Superior temporal gyrus (tissue), 1 donor: ENCODE results near the gene S1PR5.
A peak's percentile ranks its signal among the peaks of the same experiment; 100 is the strongest.
"Not testable (repeated sequence)": the region's sequence is repeated elsewhere in the genome, so short reads cannot be mapped to it uniquely, and the experiment has no call there.

Experiments used
- DNase-seq: peaks from one replicate; pipeline ENCODE4 v3.0.0-alpha.2; 2016; ENCODE audit errors: extremely low spot score

S1PR5 gene, protein sequence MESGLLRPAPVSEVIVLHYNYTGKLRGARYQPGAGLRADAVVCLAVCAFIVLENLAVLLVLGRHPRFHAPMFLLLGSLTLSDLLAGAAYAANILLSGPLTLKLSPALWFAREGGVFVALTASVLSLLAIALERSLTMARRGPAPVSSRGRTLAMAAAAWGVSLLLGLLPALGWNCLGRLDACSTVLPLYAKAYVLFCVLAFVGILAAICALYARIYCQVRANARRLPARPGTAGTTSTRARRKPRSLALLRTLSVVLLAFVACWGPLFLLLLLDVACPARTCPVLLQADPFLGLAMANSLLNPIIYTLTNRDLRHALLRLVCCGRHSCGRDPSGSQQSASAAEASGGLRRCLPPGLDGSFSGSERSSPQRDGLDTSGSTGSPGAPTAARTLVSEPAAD

DNA sequence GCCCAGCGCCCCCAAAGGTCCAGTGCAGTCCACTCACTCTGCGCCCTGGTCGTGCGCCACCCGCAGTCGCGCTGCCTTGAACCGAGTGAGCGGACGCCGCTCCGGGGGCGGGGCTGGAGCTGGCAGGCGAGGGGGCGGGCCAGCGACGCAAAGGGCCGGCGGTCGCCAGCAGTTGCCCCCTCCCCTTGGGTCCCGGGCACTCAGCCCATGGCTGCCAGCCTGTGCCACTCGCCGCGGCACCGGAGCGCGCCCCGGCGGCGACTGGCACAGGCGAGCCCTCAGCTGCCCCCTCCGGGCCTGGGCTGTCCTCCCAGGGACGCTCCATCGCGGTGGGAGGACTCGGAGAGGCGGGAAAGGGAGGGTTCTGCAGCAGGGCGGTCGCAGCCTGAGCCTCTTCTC lies at the start of gene S1PR5:
Gene S1PR5, minus strand, starts transcription at position 87 of the 399 bp plus-strand sequence. CDS start 2,436 bp downstream, outside the sequence.
- DNase-seq, result peak; percentile 90

DNA sequence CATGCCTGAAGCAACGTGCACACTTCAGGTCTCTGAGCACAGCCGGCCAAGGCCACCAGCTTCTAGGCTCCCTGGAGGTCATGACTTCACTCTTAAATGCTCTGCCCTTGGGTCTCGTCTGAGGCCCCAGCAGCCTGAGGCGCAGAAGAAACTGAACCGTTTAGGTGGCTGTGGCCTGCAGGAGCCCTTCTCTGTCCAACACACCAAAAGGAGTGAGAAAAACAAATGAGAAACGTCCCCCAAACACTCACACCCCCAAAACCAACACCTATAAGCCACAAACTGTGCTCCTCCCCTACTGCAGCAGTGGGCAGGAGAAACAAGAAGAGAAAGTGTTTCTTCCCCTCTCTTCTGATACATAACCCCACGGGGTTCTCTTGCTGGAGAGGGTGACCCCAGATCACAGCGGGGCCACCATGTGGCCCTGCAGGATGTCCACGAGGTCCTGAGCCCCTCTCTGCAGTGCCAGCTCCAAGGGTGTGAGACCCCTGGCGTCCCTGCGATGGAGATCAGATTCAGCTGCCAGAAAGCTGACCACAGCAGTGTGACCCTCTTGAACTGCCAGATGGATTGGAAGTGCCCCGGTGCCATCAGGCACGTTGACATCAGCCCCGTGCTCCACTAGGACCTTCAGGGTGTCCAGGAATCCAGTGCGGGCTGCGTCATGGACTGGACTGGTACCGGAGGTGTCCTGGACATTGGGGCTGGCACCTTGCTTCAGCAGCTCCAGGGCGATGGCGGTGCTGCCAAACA lies 49.6 kb upstream of the S1PR5 start:
- no peak for DNase-seq

DNA sequence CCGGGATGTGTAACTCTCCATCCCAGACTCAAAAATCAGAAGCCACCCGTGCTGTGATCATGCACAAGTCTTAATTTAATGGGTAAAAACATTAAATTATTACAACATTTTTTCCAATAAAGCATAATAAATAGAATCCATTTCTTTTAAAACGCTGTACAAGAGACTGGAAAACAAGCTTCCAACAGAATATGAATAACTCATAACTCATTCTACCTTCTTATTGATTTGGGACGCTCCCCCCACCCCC lies 49.1 kb upstream of the S1PR5 start:
- no peak for DNase-seq

DNA sequence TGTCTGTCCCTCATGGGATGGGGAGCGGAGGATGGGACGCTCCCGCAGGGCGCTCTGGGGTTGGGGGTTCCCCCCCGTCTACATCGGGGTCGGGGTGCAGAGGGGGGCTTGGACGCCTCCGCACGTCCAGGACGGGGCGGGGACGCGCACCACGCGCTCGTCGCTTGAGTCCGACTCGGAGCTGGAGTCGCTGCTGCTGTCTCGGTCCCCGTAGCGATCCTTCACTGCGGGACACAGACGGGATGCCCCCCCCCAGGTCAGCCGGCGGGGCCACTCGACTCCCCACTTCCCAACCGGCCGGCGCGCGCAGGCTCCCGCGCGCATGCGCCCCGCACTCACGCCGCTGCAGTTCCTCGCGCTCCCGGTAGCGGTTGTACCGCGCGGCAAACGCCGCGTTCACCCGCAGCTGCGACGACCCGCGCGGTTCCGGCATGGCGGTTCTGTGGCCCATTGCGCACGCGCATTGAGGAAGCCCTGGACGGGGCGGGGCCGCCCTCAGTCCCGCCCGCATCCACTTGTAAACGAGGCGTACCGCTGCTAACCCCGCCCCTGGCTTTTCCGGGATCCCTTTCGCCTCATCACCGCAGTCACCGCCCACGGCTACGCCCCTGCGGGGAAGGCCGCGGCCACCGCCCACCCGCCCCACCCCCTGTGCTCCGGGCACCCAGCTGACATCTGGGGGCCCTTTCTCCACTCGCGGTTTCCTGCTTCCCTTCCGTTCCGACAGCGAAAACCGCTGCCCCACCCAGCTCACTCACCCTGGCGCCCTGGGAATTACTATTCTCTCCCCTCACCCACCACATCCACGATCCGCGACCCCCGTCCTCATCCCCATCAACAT lies 48.5 kb upstream of the S1PR5 start, which contains the start of gene KRI1:
Gene KRI1, minus strand, starts transcription at position 444 of the 841 bp plus-strand sequence. Its CDS starts 11 bp downstream, at position 433.
- DNase-seq, result peak; percentile 98

DNA sequence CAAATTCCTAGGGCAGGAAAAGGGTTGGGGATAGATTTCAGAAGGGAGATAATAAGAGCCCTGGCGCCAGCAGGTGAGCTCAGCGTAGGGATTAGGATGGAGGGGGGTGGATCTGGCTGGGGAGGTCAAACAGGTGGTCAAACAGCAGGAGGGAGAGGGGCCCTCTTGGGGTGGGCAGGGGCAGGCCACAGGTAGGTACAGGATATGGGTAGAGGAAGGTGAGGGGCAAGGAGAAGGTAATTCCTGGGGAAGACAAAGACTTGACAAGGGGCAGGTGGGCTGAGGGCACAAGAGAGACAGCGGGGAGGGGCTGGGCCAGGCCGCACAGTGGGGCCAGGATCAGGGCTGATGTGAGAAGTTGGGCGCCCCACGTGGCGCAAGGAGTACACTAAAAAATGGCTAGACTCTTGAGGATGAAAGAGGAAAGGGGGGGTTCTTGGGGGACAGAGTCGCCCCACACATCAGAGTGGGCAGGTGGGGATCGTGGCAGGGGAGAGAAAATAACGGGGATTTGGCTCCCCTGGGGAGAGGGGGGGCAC lies 47.9 kb upstream of the S1PR5 start:
- no peak for DNase-seq

DNA sequence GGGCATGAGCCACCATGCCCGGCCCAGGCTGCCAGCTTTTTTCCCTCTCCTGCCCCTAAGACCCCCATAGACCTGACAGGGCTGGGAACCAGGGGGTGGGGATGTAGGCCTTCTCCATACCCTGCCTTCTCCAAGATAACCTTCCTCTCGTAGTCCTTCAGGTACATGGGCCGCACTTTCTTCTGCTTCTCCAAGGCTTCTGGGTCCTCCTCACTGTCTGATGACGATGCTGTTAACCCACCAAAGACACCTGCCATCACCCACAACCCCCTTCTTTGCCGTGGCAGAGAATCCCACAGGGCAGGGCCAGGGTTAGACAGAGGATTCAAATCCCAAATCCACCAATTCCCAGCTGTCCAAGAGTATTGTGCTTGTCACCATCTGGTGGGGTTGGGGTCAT lies 45.4 kb upstream of the S1PR5 start:
- DNase-seq, result no peak

DNA sequence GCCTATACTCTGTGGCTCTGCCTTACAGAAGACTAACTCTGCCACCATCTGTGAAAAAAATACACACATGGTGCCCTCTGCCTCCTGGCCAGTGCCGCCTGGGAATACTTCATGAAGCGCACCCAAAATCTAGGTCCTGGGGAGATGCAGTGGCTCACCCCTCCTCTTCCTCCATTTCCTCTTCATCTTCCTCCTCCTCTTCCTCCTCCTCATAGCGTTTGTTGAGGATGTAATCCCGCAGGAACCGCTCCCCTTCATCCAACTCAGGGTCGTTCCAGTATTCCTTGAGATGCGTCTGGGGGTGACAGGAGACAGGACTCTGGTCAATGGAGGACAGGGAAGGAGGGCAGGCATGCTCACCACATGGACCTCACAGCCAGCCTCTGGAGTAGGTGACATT lies 42.9 kb upstream of the S1PR5 start:
- DNase-seq, result no peak

DNA sequence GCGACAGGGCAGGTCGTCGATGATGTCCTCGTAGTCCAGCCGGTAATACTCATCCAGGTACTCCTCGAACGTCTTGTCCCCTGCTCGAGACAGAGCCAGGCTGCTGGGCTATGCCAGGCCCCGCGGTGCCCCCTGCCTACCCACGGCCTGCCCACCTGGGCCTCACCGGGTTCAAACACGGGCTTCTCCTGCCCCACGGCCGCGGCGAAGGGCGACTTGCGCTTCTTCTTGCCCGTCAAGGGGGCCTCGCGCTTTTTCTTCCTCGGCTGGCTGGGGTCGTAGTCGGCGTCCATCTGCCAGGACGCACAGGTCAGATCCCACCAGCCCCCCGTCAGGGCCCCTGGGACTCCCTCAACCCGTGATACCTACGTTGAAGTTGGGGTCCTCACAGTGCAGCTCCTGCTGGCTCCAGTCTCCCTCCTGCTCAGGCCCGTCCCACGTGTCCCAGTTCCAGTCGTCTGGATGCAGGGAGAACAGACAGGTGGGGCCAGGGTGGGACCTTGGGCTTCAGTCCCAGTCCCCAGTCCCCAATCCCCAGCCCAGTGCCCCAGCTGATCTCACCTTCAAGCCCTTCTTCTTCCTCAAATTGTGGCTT lies 40.5 kb upstream of the S1PR5 start:
- no peak for DNase-seq

DNA sequence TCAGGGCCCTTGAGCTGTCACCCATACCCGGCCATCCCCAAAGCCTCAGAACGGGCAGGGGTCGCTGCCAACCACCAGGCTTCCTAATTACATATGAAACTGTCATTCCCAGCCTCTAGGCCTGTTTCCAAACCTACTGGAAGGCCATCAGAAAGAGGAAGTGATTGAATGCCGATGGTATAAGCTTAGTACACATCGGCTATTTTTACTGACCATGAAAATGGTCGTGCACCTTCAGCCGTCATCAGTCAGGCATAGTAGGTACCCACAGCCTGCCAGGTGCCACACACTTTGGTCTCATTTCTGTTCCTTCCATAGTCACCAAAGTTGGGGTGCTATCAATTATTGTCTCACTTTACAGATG lies 38.3 kb upstream of the S1PR5 start:
- no peak for DNase-seq

DNA sequence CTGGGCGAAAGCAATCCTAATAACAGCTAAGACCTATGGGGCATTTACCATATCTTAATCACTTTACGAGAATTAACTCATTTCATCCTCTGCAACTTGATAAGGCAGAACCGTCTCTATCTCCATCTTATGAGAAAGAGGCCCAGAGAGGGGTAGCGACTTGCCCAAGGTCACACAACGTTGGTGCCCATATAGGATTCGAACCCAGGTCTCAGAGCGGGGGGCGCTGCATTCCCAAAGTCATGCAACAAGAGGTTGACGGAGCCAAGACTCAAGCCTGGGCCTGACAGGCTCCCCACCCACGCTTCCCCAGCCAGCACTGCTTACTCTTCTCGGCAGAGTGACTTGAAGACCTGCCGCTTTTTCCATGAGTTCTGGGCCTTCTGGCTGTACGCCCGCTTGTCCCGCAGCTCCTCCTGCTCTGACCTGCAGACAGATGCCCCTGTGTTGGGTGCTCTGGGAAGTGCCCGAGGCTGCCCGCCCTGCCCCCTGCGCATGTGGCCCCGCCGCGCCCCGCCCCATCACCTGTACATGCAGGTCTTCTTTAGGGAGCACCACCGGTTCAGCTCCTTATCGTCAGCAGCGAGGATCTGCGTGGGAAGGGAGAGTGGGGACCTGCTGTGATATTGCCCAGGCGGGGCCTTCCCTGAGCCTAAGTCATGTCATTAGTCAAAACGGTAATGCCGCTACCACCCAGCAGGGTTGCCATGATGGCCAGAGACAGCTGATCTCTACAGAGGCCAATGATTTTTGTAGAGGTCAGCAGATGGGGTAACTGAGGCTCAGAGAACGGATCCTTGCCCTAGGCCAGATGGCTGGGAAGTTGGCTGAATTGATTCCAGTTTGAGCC lies 37.7 kb upstream of the S1PR5 start:
- DNase-seq, result no peak

DNA sequence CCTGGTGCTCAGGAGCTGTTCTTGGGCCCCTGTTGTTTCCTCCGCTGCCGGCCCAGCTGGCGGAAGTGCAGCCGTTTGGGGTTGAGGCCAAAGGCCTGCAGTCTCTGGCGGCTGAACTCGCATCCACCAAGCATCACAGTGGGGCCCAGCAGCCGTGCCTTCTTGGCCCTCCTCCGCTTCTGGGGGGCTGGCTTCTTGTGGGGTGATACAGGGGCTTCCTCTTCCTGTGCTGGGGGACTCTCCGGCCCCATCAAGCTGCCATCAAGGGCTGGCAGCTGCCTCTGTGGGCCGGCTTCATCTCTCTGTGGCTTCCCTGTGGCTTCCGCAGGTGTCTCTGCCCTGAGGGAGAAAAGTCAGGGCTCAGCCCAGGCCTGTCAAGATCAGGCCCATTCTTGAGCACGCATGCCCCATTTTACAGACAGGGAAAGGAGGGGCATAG lies 36.7 kb upstream of the S1PR5 start:
- no peak for DNase-seq

DNA sequence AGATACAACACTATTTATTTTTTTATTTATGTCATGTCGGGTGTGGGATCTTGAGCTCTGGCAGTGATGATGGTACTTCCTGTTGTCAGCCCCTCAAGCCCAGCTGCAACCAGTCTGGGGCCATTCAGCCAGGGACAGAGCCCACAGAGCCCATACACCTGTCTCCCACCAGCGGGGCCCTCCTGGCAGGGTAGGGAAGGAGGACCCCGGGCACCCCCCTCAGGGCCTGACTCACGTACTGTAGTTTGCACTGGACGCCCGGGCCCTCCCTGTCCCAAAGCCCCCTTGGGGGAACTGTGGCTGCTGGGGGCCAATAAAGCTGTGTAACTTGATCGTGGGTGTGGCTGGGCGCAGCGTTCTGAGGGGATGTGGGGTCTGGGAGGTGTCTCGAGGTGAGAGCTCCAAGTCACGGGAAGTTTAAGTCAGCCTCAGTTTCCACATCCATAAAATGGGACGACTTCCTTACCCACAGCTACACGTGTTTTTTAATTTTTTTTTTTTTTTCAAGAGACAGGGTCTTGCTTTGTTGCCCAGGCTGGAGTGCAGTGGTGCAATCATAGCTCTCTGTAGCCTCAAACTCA lies 35.9 kb upstream of the S1PR5 start:
- DNase-seq, result no peak

DNA sequence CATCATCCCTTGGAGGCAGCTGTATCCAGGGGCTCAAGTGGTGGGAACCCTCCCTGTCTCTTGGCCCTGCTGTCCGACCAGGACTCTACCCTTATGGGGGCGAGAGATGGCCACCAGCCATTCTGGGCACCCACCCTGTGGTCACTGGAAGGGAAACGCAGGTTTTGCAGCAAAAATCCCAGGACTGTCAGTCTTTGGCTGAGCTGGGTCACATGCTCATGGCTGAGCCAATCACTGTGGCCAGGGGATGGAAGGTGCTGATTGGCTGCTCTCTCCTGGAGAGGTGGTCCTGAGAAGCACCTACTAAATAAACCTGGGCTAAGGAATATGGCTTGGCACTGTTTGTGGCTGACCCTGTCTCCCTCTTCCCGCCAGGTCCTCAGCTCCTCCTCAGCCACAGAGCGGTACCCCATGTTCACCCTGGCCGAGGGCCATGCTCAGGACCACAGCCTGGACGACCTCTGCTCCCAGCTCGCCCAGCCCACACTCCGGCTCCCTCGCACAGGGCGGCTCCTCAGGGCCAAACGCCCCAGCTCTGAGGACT lies 35.3 kb upstream of the S1PR5 start:
- no peak for DNase-seq

DNA sequence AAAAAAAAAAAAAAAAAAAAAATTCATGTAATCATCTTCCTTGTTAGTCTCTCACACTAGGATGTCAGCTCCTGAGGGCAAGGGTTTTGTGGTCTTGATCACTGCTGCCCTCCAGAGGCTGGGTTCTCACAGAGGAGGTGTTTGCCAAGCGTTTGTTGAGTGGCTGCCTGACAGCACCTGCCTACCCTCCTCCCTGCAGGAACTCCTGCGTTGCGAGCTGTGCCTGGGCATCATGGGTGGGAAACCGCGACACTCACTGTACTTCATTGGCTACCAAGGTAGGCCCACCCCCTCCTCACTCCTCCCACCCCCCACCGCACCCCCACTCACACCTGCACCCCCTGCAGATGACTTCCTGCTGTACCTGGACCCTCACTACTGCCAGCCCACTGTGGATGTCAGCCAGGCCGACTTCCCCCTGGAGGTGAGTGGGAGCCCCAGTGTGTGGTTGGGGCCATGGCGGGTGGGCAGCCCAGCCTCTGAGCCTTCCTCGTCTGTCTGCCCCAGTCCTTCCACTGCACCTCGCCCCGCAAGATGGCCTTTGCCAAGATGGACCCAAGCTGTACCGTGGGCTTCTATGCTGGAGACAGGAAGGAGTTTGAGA lies 34.6 kb upstream of the S1PR5 start:
- peak; percentile 20 for DNase-seq

DNA sequence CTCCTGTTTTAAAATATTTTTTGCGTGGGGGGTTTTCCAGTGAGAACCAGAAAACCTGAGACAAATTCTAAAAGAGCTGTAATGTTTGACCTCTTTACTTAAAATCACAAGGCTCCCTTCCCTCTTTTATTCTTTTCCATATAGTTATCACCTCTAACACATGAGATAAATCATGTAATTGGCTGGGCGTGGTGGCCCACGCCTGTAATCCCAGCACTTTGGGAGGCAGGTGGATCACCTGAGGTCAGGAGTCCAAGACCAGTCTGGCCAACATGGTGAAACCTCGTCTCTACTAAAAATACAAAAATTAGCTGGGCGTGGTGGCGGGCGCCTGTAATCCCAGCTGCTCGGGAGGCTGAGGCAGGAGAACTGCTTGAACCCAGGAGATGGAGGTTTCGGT lies 33.8 kb upstream of the S1PR5 start:
- DNase-seq, result not testable (repeated sequence)

DNA sequence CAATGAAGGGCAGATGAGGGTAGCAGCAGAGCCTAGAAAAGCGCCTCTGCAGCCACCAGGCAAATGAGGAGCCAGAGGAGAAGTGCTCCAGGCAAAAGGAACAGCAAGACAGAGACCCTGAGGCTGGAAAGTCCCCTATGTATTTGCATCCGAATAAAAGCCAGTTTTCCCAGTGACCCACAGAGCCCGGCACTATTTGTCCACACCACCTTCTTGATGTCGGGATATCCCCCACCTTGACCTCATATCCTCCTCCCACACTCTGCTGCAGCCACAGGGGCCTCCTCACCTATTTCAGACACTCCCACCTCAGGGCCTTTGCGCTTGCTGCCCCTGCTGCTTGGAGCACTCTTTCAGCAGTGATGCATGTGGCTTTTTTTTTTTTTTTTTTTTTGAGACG lies 33.1 kb upstream of the S1PR5 start:
- DNase-seq, result no peak

DNA sequence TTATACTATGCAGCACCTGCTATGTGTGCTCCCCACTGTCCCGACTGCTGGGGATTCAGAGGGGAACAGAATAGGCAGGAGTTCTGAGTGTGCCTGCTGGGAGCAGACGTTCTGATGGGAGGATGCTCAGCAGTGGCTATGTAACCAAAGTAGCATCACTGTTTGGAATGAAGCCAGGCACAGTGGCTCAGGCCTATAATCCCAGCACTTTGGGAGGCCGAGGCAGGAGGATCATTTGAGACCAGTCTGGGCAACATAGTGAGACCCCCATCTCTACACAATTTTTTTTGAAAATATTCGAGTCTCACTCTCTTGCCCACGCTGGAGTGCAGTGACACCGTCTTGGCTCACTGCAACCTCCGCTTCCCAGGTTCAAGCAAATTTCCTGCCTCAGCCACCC lies 32.5 kb upstream of the S1PR5 start:
- no peak for DNase-seq

DNA sequence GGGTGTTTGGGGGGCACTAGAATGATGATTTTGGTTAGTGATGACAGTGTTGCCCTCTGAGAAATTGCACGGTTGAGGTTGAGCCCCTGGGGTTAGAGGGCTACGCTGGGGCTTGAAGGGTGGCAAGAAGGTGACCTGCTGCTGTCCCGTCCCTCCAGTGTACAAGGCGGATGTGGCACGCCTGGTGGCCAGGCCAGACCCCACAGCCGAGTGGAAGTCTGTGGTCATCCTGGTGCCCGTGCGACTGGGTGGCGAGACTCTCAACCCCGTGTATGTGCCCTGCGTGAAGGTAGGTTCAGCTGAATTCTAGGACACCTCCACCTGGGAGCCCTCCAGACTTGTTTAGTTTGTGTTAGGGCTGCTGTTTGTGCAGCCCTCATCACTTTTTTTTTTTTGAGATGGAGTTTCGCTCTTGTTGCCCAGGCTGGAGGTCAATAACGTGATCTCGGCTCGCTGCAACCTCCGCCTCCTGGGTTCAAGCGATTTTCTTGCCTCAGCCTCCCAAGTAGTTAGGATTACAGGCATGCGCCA lies 31.6 kb upstream of the S1PR5 start:
- no peak for DNase-seq

DNA sequence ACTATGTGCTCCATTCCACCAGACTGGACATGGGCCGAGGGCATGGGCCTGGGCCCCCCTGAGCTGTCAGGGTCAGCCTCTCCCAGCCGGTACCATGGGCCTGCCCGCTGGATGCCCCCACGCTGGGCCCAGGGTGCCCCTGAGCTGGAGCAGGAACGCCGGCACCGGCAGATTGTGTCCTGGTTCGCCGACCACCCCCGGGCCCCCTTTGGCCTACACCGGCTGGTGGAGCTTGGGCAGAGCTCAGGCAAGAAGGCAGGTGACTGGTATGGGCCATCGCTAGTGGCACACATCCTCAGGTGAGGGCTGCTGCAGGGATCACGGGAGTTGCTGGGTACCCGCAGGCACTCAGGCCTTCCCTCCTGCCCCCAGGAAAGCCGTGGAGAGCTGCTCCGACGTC lies 29.6 kb upstream of the S1PR5 start:
- no peak for DNase-seq
